ENCODE results near the gene KCNJ6. TPM values are rescaled to one million over a fixed set of nuclear protein-coding genes. Genes with fewer than 3 reads are reported as not detected.

The KCNJ6 gene
- total and polyA plus RNA-seq, 4 donors, result 0.01 TPM; not detected in 3

GRCh38 chr21:37765221-37765900 is 150.9 kb downstream of the KCNJ6 start:
- Histone ChIP-seq H3K4me3 (ENCODE audit: low read depth in 1 of 3, low read length in 3 of 3) (no peak overlapping the region), H3K9me3 (ENCODE audit: control insufficient read depth in 4 of 4, low read length in 3 of 4) (no peaks in the 10 kb centered on the region), H3K9ac (ENCODE audit: low read depth in 1 of 2, low read length in 2 of 2) (no peak overlapping the region), H3K27me3 (ENCODE audit: control insufficient read depth in 4 of 4, insufficient read depth in 4 of 4, low read length in 3 of 4) (peaks cover 0 to 11% (median 0%) of the 10 kb centered on the region in 4 donors), H3K27ac (ENCODE audit: low read depth in 1 of 2, low read length in 2 of 2) (no peak overlapping the region), H3K36me3 (ENCODE audit: control insufficient read depth in 4 of 4, insufficient read depth in 3 of 4, low read depth in 1 of 4, low read length in 3 of 4) (no peaks in the 10 kb centered on the region), H3K4me1 (ENCODE audit: control insufficient read depth in 4 of 4, insufficient read depth in 4 of 4, low read length in 3 of 4) (no peaks in the 10 kb centered on the region)
- no peak for DNase-seq (ENCODE audit: low spot score)
- 73% methylated on average over 5 of the region's 5 CpGs for WGBS
- TF ChIP-seq JUND (IDR thresholded peaks at IDR 0.05) (no peak), YY1 (IDR thresholded peaks at IDR 0.05) (no peak), MAX (IDR thresholded peaks at IDR 0.05) (no peak), SP1 (IDR thresholded peaks at IDR 0.05) (no peak), ZBTB33 (IDR thresholded peaks at IDR 0.05) (no peak), ATF3 (IDR thresholded peaks at IDR 0.05) (no peak), GABPA (IDR thresholded peaks at IDR 0.05 in 1 of 2, conservative IDR thresholded peaks at IDR 0.05 in 1 of 2) (no peak), REST (IDR thresholded peaks at IDR 0.05) (no peak), FOXA2 (IDR thresholded peaks at IDR 0.05) (no peak), NR2F2 (IDR thresholded peaks at IDR 0.05) (no peak)

- H3K27me3 ChIP-seq (ENCODE audit: control insufficient read depth in 4 of 4, insufficient read depth in 4 of 4, low read length in 3 of 4), result peaks cover 0 to 9% (median 0%) of the 10 kb centered on the region in 4 donors
- H3K4me1 ChIP-seq (ENCODE audit: control insufficient read depth in 4 of 4, insufficient read depth in 4 of 4, low read length in 3 of 4), result no peaks in the 10 kb centered on the region
- no peaks in the 10 kb centered on the region for H3K36me3 ChIP-seq (ENCODE audit: control insufficient read depth in 4 of 4, insufficient read depth in 3 of 4, low read depth in 1 of 4, low read length in 3 of 4)
- H3K4me3 ChIP-seq (ENCODE audit: low read depth in 1 of 3, low read length in 3 of 3), result no peak overlapping the region
- DNase-seq (ENCODE audit: low spot score), result no peak
- H3K9me3 ChIP-seq (ENCODE audit: control insufficient read depth in 4 of 4, low read length in 3 of 4), result no peaks in the 10 kb centered on the region
- H3K9ac ChIP-seq (ENCODE audit: low read depth in 1 of 2, low read length in 2 of 2), result no peak overlapping the region
- no peak overlapping the region for H3K27ac ChIP-seq (ENCODE audit: low read depth in 1 of 2, low read length in 2 of 2)
- no peak for TF ChIP-seq RAD21 (IDR thresholded peaks at IDR 0.05)
- TF ChIP-seq CTCF (IDR thresholded peaks at IDR 0.05; ENCODE audit: low read depth, low read length, missing input control), result no peak
- TF ChIP-seq YY1 (IDR thresholded peaks at IDR 0.05), result no peak
- no peak for TF ChIP-seq ATF3 (IDR thresholded peaks at IDR 0.05)
- WGBS, result 67% methylated on average over 2 of the region's 2 CpGs
These were observed 151.6 kb downstream of the KCNJ6 start for GRCh38 chr21:37764691-37765090.

Measured in liver (tissue), 9 donors.